Panc1 (cell line): ENCODE data around the gene CYP2C19.

Experiments
- POLR2AphosphoS5 ChIP-seq: IDR thresholded peaks from 2 replicates; pipeline ENCODE4 v1.6.1; 2012; ENCODE audit warnings: mild to moderate bottlenecking, low read depth, low read length, moderate library complexity
- SIN3A ChIP-seq: IDR thresholded peaks from 2 replicates; pipeline ENCODE4 v1.6.1; 2012; ENCODE audit warnings: low read depth, mild to moderate bottlenecking, low read length, moderate library complexity, borderline replicate concordance; ENCODE audit not compliant: insufficient read depth
- TF ChIP-seq, protein P1 (sequence below), 2 experiments: IDR thresholded peaks; 2 replicates each; pipeline ENCODE4 v1.6.1; 2011 to 2012; ENCODE audit warnings: low read depth in 2 of 2, control low read depth in 1 of 2, low read length in 1 of 2, mild to moderate bottlenecking in 1 of 2, moderate library complexity in 1 of 2; ENCODE audit not compliant: insufficient read depth in 1 of 2
- TF ChIP-seq, protein P2 (sequence below): fragments of 450-650 bp; IDR thresholded peaks from 2 replicates; pipeline ENCODE4 v1.5.1; 2017; ENCODE audit warnings: mild to moderate bottlenecking

DNA sequence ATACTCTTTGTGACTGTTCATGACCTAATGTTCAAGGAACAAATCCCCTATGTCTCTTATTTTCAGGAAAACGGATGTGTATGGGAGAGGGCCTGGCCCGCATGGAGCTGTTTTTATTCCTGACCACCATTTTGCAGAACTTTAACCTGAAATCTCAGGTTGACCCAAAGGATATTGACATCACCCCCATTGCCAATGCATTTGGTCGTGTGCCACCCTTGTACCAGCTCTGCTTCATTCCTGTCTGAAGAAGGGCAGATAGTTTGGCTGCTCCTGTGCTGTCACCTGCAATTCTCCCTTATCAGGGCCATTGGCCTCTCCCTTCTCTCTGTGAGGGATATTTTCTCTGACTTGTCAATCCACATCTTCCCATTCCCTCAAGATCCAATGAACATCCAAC is 27.3 kb upstream of the CYP2C19 start:
- no peak for TF ChIP-seq POLR2AphosphoS5
- TF ChIP-seq SIN3A = no peak
- TF ChIP-seq, protein P1, sequence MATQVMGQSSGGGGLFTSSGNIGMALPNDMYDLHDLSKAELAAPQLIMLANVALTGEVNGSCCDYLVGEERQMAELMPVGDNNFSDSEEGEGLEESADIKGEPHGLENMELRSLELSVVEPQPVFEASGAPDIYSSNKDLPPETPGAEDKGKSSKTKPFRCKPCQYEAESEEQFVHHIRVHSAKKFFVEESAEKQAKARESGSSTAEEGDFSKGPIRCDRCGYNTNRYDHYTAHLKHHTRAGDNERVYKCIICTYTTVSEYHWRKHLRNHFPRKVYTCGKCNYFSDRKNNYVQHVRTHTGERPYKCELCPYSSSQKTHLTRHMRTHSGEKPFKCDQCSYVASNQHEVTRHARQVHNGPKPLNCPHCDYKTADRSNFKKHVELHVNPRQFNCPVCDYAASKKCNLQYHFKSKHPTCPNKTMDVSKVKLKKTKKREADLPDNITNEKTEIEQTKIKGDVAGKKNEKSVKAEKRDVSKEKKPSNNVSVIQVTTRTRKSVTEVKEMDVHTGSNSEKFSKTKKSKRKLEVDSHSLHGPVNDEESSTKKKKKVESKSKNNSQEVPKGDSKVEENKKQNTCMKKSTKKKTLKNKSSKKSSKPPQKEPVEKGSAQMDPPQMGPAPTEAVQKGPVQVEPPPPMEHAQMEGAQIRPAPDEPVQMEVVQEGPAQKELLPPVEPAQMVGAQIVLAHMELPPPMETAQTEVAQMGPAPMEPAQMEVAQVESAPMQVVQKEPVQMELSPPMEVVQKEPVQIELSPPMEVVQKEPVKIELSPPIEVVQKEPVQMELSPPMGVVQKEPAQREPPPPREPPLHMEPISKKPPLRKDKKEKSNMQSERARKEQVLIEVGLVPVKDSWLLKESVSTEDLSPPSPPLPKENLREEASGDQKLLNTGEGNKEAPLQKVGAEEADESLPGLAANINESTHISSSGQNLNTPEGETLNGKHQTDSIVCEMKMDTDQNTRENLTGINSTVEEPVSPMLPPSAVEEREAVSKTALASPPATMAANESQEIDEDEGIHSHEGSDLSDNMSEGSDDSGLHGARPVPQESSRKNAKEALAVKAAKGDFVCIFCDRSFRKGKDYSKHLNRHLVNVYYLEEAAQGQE (IDR thresholded peaks at IDR 0.05; ENCODE audit: insufficient read depth in 1 of 2, low read depth in 2 of 2, low read length in 1 of 2) = no peak
- TF ChIP-seq, protein P2, sequence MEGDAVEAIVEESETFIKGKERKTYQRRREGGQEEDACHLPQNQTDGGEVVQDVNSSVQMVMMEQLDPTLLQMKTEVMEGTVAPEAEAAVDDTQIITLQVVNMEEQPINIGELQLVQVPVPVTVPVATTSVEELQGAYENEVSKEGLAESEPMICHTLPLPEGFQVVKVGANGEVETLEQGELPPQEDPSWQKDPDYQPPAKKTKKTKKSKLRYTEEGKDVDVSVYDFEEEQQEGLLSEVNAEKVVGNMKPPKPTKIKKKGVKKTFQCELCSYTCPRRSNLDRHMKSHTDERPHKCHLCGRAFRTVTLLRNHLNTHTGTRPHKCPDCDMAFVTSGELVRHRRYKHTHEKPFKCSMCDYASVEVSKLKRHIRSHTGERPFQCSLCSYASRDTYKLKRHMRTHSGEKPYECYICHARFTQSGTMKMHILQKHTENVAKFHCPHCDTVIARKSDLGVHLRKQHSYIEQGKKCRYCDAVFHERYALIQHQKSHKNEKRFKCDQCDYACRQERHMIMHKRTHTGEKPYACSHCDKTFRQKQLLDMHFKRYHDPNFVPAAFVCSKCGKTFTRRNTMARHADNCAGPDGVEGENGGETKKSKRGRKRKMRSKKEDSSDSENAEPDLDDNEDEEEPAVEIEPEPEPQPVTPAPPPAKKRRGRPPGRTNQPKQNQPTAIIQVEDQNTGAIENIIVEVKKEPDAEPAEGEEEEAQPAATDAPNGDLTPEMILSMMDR = no peak
